HFFc6 (cell line): ENCODE results near the gene EMX1. TPM values are rescaled to one million over a fixed set of nuclear protein-coding genes. Genes with fewer than 3 reads are reported as not detected.

ENCODE experiments used
- DNase-seq: peaks from one replicate; pipeline ENCODE4 v3.0.0-alpha.2; 2018
- H3K27ac Mint-ChIP-seq: 2 replicates; pipeline ENCODE4 v1.8.0; 2020; ENCODE audit warnings: mild to moderate bottlenecking, mixed read lengths
- H3K27me3 Mint-ChIP-seq: 2 replicates; pipeline ENCODE4 v1.8.0; 2021; ENCODE audit warnings: mild to moderate bottlenecking, moderate library complexity, mixed read lengths; ENCODE audit not compliant: insufficient read depth
- H3K36me3 Mint-ChIP-seq: 2 replicates; pipeline ENCODE4 v1.8.0; 2021; ENCODE audit warnings: low read depth, mixed read lengths
- H3K4me1 Mint-ChIP-seq: 2 replicates; pipeline ENCODE4 v1.8.0; 2020; ENCODE audit warnings: low read depth, mixed read lengths
- H3K4me3 Mint-ChIP-seq: 2 replicates; pipeline ENCODE4 v1.8.0; 2020; ENCODE audit warnings: mild to moderate bottlenecking, moderate library complexity, mixed read lengths
- H3K9me3 Mint-ChIP-seq: 2 replicates; pipeline ENCODE4 v1.8.0; 2020; ENCODE audit warnings: mild to moderate bottlenecking, mixed read lengths
- CTCF ChIP-seq: fragments of 200-600 bp; sonication (generic); IDR thresholded peaks from 2 replicates; pipeline ENCODE4 v1.5.0; 2021; ENCODE audit warnings: antibody characterized with exemption, mild to moderate bottlenecking
- total RNA-seq, 6 experiments: library from RNA; stranded (reverse); fragmentation: NEBNext Ultra II Directional; extraction: Animal tissue kit (Norgen Biotek cat#: 25700); gene quantifications; 2 replicates in 1 of 6; 3 replicates in 5 of 6; pipeline ENCODE4 v1.2.3, GENCODE V29; 2021

EMX1 gene
- total RNA-seq, 6 experiments from 2014 or later = not detected

- H3K4me3 Mint-ChIP-seq = no peak overlapping the region
- DNase-seq = no peak
- no peaks in the 10 kb centered on the region; the same call in 1 of the 2 replicates for H3K27me3 Mint-ChIP-seq
- no peaks in the 10 kb centered on the region for H3K9me3 Mint-ChIP-seq
- H3K36me3 Mint-ChIP-seq = no peaks in the 10 kb centered on the region
- H3K27ac Mint-ChIP-seq = no peak overlapping the region
- TF ChIP-seq CTCF = no peak
- H3K4me1 Mint-ChIP-seq = no peaks in the 10 kb centered on the region
Measured at GRCh38 chr2:72973137-72973535, 55.8 kb downstream of the EMX1 start.

GRCh38 chr2:72973566-72974435 lies 56.5 kb downstream of the EMX1 start:
- DNase-seq = peak; percentile 22
- TF ChIP-seq CTCF = peak; percentile 87
- H3K4me1 Mint-ChIP-seq = no peaks in the 10 kb centered on the region
- no peaks in the 10 kb centered on the region; the same call in 1 of the 2 replicates for H3K27me3 Mint-ChIP-seq
- H3K27ac Mint-ChIP-seq = no peak overlapping the region
- no peak overlapping the region for H3K4me3 Mint-ChIP-seq
- H3K9me3 Mint-ChIP-seq = no peaks in the 10 kb centered on the region
- H3K36me3 Mint-ChIP-seq = no peaks in the 10 kb centered on the region

GRCh38 chr2:72974436-72974754 lies 57.1 kb downstream of the EMX1 start:
- no peak for DNase-seq
- Mint-ChIP-seq H3K27me3 (no peaks in the 10 kb centered on the region; the same call in 1 of the 2 replicates), H3K4me3 (no peak overlapping the region), H3K4me1 (no peaks in the 10 kb centered on the region), H3K27ac (no peak overlapping the region), H3K9me3 (no peaks in the 10 kb centered on the region), H3K36me3 (no peaks in the 10 kb centered on the region)
- no peak for TF ChIP-seq CTCF

- H3K27me3 Mint-ChIP-seq = no peaks in the 10 kb centered on the region; the same call in 1 of the 2 replicates
- no peaks in the 10 kb centered on the region for H3K36me3 Mint-ChIP-seq
- H3K27ac Mint-ChIP-seq = no peak overlapping the region
- no peaks in the 10 kb centered on the region for H3K9me3 Mint-ChIP-seq
- DNase-seq = no peak
- no peak overlapping the region for H3K4me3 Mint-ChIP-seq
- H3K4me1 Mint-ChIP-seq = no peaks in the 10 kb centered on the region
- TF ChIP-seq CTCF = no peak
Measured at GRCh38 chr2:72975017-72975416, 57.7 kb downstream of the EMX1 start.

- H3K27me3 Mint-ChIP-seq = no peaks in the 10 kb centered on the region; the same call in 1 of the 2 replicates
- H3K4me1 Mint-ChIP-seq = peaks cover 25% of the 10 kb centered on the region
- no peak overlapping the region for H3K27ac Mint-ChIP-seq
- H3K9me3 Mint-ChIP-seq = no peaks in the 10 kb centered on the region
- TF ChIP-seq CTCF = no peak
- no peak overlapping the region for H3K4me3 Mint-ChIP-seq
- no peak for DNase-seq
- peaks cover 14% of the 10 kb centered on the region; the same call in 1 of the 2 replicates for H3K36me3 Mint-ChIP-seq
Measured at GRCh38 chr2:72979896-72980295, 62.6 kb downstream of the EMX1 start.
